Measurements from ENCODE around the gene LRCOL1. TPM values are rescaled to one million over a fixed set of nuclear protein-coding genes. Genes with fewer than 3 reads are reported as not detected.

Gene LRCOL1
- total RNA-seq, 1 experiment from 2014 or later, result not detected

GRCh38 chr12:132640936-132641335 is 30.6 kb upstream of the LRCOL1 start:
- DNase-seq, result no peak
- Histone ChIP-seq H3K27me3 (no peaks in the 10 kb centered on the region), H3K4me3 (no peak overlapping the region), H3K9me3 (no peaks in the 10 kb centered on the region), H3K36me3 (peaks cover 87% of the 10 kb centered on the region)

GRCh38 chr12:132639956-132640520 is 29.7 kb upstream of the LRCOL1 start:
- Histone ChIP-seq H3K9me3 (no peaks in the 10 kb centered on the region), H3K36me3 (peaks cover 88% of the 10 kb centered on the region), H3K4me3 (no peak overlapping the region), H3K27me3 (no peaks in the 10 kb centered on the region)
- DNase-seq, result no peak

- Histone ChIP-seq H3K36me3 (peaks cover 94% of the 10 kb centered on the region), H3K27me3 (no peaks in the 10 kb centered on the region), H3K4me3 (no peak overlapping the region), H3K9me3 (no peaks in the 10 kb centered on the region)
- no peak for DNase-seq
Measured at GRCh38 chr12:132638541-132639408, 28.4 kb upstream of the LRCOL1 start.

- peaks cover 94% of the 10 kb centered on the region for H3K36me3 ChIP-seq
Measured at GRCh38 chr12:132637811-132638210, 27.4 kb upstream of the LRCOL1 start.

GRCh38 chr12:132635076-132635955 is 24.9 kb upstream of the LRCOL1 start:
- no peak for DNase-seq
- Histone ChIP-seq H3K4me3 (no peak overlapping the region), H3K9me3 (no peaks in the 10 kb centered on the region), H3K27me3 (no peaks in the 10 kb centered on the region), H3K36me3 (peaks cover 94% of the 10 kb centered on the region)

More at GRCh38 chr12:132637811-132638210, 27.4 kb upstream of the LRCOL1 start:
- Histone ChIP-seq H3K27me3 (no peaks in the 10 kb centered on the region), H3K9me3 (no peaks in the 10 kb centered on the region), H3K4me3 (no peak overlapping the region)
- no peak for DNase-seq

GRCh38 chr12:132634411-132634990 is 24.1 kb upstream of the LRCOL1 start:
- no peaks in the 10 kb centered on the region for H3K9me3 ChIP-seq
- no peak for DNase-seq

GRCh38 chr12:132633901-132634300 is 23.5 kb upstream of the LRCOL1 start:
- H3K4me3 ChIP-seq, result no peak overlapping the region
- H3K36me3 ChIP-seq, result peaks cover 97% of the 10 kb centered on the region
- H3K27me3 ChIP-seq, result no peaks in the 10 kb centered on the region
- no peaks in the 10 kb centered on the region for H3K9me3 ChIP-seq
- DNase-seq, result no peak

More at GRCh38 chr12:132634411-132634990, 24.1 kb upstream of the LRCOL1 start:
- Histone ChIP-seq H3K36me3 (peaks cover 97% of the 10 kb centered on the region), H3K27me3 (no peaks in the 10 kb centered on the region), H3K4me3 (no peak overlapping the region)

GRCh38 chr12:132633398-132633797 is 23.0 kb upstream of the LRCOL1 start:
- no peak for DNase-seq
- no peaks in the 10 kb centered on the region for H3K9me3 ChIP-seq
- H3K27me3 ChIP-seq, result no peaks in the 10 kb centered on the region
- H3K36me3 ChIP-seq, result peaks cover 97% of the 10 kb centered on the region
- H3K4me3 ChIP-seq, result no peak overlapping the region

- H3K9me3 ChIP-seq, result no peaks in the 10 kb centered on the region
- H3K36me3 ChIP-seq, result peaks cover 97% of the 10 kb centered on the region
- H3K27me3 ChIP-seq, result no peaks in the 10 kb centered on the region
- DNase-seq, result no peak
- no peak overlapping the region for H3K4me3 ChIP-seq
Measured at GRCh38 chr12:132632521-132633228, 22.3 kb upstream of the LRCOL1 start.

- DNase-seq, result no peak
- H3K36me3 ChIP-seq, result peaks cover 97% of the 10 kb centered on the region
- H3K4me3 ChIP-seq, result no peak overlapping the region
- H3K9me3 ChIP-seq, result no peaks in the 10 kb centered on the region
- no peaks in the 10 kb centered on the region for H3K27me3 ChIP-seq
Measured at GRCh38 chr12:132631666-132632065, 21.3 kb upstream of the LRCOL1 start.

GRCh38 chr12:132630672-132631071 is 20.3 kb upstream of the LRCOL1 start:
- H3K4me3 ChIP-seq, result no peak overlapping the region
- no peaks in the 10 kb centered on the region for H3K27me3 ChIP-seq
- peaks cover 100% of the 10 kb centered on the region for H3K36me3 ChIP-seq
- H3K9me3 ChIP-seq, result no peaks in the 10 kb centered on the region
- no peak for DNase-seq

- H3K4me3 ChIP-seq, result no peak overlapping the region
Measured at GRCh38 chr12:132629330-132629729, 18.9 kb upstream of the LRCOL1 start.

GRCh38 chr12:132625731-132626430 is 15.5 kb upstream of the LRCOL1 start:
- H3K4me3 ChIP-seq, result no peak overlapping the region
- no peaks in the 10 kb centered on the region for H3K9me3 ChIP-seq
- DNase-seq, result no peak
- H3K36me3 ChIP-seq, result peaks cover 82% of the 10 kb centered on the region
- no peaks in the 10 kb centered on the region for H3K27me3 ChIP-seq

More at GRCh38 chr12:132629330-132629729, 18.9 kb upstream of the LRCOL1 start:
- H3K9me3 ChIP-seq, result no peaks in the 10 kb centered on the region
- H3K27me3 ChIP-seq, result no peaks in the 10 kb centered on the region
- DNase-seq, result no peak
- peaks cover 100% of the 10 kb centered on the region for H3K36me3 ChIP-seq

- peaks cover 74% of the 10 kb centered on the region for H3K36me3 ChIP-seq
- no peak for DNase-seq
- H3K4me3 ChIP-seq, result no peak overlapping the region
- H3K27me3 ChIP-seq, result no peaks in the 10 kb centered on the region
- H3K9me3 ChIP-seq, result no peaks in the 10 kb centered on the region
Measured at GRCh38 chr12:132624910-132625630, 14.7 kb upstream of the LRCOL1 start.
